Mucosa of gallbladder (tissue), 1 donor: ENCODE data around the gene JAKMIP1. TPM values are rescaled to one million over a fixed set of nuclear protein-coding genes. Genes with fewer than 3 reads are reported as not detected.

Experiments used
- DNase-seq: peaks from one replicate; pipeline ENCODE4 v3.0.0-alpha.2; 2020; ENCODE audit warnings: low spot score
- total RNA-seq: library from RNA; stranded (reverse); gene quantifications from one replicate; pipeline ENCODE4 v1.2.1, GENCODE V29; 2021
- donor health status: DM: no; HTN: no; CAD: no.

Gene JAKMIP1
- total RNA-seq, 1 donor from 2014 or later, result 0.37 TPM

- DNase-seq, result no peak
Measured at GRCh38 chr4:6119507-6120020, 80.8 kb downstream of the JAKMIP1 start.

GRCh38 chr4:6118201-6118600 lies 82.1 kb downstream of the JAKMIP1 start:
- no peak for DNase-seq

DNA sequence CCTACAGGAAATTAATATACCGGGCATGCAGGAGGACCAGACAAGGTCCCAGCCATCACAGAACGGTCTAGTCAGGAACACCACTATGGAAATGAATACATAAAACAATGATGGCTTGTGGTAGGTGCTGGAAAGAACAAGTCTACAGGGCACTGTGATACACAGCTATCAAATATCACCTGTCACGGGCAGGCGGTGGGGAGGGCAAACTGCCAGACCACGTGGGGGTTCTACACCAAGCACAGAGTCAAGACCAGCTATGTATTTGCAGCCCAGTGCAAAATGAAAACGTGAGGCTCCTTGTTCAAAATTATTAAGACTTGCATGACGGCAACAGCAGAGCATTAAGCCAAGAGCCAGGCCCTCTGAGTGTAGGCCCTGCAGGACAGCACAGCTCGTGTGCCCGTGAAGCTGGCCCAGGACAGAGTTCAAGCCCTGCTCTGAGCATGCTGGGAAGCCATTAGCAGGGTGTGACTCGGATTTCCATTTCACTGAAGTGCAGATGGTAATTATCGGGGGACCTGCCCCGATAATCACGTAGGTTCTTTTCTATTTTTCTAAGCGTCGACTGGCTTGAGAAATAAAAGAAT lies 83.6 kb downstream of the JAKMIP1 start:
- no peak for DNase-seq

DNA sequence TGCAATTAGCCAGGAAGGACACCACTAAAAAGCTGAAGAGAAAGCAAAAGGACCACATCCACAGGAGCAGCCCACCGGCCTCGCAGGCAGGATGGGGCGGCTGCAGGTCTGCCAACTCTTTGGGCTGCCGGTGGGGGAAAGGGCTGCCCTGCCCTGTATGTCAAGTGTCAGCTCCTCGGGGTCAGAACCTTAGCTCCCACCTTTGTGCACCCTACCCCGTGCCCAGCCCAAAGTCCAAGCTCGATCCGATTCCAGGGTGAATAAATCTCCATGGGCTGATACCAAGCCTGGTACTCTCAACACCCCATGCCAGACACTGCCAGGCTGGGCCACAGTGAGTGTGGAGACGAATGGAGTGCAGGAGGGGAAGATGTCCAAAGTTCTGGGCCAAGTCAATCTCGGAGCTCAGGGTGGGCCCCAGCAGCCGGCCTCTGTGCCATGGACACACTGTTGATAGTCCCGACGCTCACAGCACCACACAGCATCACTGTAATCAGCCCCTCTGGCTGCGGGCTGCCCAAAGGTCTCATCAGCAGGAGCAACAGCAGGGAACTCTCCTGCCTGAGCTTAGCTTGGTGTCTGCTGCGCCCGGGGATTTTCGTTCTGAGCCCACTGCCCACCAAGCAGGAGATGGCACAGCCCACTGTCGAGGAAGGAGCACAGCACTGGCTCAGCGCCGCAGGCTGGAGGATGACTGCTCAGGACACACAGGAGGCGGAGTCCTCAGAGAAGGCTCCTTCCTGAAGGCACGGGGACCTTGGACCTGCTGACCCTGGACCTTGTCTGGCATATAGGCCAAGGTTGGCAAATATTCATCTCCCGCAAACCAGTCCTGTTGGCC lies 84.4 kb downstream of the JAKMIP1 start:
- DNase-seq, result no peak

DNA sequence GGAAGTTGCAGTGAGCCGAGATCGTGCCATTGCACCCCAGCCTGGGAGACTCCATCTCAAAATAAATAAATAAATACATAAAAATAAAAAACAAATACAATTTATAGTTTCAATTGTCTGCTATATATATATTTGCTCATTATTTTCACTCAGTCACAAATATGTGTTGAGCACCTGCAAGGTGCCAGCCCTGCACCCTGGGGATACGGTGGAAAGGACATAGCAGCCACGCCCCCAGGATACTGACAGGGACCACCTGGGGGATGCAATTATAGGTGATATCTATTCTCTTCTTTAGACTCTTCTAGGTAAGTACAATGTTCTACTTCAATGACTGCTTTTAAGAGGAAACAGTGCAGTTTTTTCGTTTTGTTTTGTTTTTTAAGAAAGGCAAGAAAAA lies 85.0 kb downstream of the JAKMIP1 start:
- DNase-seq, result no peak

- no peak for DNase-seq
Measured at GRCh38 chr4:6114601-6115000, 85.7 kb downstream of the JAKMIP1 start.

GRCh38 chr4:6114181-6114580 lies 86.2 kb downstream of the JAKMIP1 start:
- DNase-seq, result no peak

DNA sequence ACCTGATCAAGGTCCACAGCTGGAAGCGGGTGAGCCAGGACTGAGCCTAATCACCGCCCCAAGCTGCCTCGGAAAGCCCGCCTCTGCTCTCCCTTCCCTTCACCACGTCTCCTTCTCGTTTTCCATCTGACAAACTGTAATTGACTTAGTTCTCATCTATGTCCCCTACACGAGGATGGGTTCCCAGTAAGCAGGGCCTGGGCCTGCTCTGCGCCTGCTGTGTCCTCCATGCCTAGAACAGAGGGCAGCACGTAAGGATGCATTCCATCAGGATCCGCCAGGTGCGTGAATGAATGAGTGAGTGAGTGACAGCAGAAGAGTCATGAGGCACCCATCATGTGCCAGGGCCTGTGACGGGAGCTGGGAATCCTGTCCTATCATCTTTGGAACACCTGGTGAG lies 86.7 kb downstream of the JAKMIP1 start:
- no peak for DNase-seq

DNA sequence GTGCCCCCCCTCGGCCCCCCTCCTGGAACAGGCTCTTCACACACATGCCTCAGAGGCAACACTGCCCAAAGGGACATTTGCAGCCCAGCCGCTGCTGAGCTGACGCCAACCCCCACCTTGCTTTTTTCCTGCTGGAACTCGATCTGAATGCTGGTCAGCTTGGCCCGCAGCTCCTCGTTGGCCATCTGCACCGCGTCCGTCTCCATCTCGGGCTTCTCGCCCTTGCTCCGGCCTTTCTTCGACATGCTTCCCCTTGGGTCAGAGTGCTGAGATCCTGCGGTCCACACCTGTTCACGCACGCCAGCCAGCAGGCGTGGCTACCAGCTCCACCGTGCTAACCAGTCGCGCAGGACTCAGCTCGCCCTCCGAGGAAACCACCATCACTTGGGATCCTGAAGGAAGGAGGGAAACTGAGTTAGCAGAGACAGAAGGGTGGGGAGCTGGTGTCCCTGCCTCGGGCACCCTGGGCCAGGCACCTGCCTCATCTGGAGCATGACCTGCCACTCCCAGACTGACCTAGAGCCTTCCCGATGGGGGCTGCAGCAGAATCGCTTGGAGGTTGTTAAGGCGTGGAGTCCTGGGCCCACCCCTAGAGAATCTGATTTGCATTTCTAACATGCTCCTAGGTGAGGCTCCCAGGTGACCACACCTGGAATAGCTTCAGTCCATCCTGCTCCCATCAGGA lies 87.6 kb downstream of the JAKMIP1 start:
- no peak for DNase-seq

GRCh38 chr4:6111354-6111960 lies 88.9 kb downstream of the JAKMIP1 start:
- DNase-seq, result no peak

GRCh38 chr4:6110681-6111353 lies 89.5 kb downstream of the JAKMIP1 start:
- DNase-seq, result no peak

DNA sequence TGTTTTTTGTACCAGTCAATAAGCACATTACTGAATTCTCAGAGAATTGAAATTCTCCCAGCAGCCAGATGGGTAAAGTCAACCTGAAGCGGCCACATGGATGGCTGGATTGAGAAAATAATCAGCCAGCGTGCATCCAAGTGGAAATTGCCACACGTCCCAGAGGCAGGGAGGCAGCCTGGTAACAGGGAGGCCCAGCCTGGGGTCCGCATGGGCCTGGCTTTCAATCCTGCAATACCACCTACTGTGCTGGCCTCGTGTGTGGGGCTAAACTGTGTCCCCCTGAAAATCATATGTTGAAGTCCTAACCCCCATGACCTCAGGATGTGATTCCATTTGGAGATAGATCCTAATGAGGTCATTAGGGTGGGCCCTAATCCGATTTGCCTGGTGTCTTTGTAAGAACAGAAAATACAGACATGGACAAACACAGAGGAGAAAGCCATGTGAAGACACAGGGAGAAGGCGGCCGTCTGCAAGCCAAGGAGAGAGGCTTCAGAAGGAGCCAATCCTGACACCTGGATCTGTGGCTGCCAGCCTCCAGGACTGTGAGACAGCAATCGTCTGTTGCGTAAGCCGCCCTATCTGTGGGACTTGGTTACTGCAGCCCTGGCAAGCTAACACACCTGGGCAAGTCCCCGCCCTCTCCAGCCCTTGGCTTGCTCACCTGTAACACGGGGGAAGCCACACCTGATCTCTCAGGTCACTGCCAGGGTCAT lies 90.3 kb downstream of the JAKMIP1 start:
- DNase-seq, result no peak

DNA sequence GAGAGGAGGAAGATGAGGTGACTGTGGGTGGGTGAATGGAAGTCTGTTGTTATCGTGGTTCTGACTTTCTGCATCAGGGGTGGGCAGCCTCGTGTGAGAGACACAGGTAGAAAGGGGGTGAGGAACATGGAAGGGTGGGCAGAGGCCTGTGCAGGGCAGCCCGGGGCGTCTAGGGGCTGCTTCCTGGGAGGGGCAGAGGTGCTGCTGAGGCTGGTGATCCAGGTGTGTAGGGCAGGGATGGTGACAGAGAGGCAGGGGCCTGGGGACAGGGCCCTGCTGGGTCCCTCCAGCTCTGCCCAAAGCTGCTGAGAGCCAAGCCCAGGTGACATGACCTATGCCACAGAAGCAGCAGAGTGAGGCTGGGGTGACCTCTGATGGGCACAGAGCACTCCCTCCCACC lies 92.5 kb downstream of the JAKMIP1 start:
- no peak for DNase-seq

DNA sequence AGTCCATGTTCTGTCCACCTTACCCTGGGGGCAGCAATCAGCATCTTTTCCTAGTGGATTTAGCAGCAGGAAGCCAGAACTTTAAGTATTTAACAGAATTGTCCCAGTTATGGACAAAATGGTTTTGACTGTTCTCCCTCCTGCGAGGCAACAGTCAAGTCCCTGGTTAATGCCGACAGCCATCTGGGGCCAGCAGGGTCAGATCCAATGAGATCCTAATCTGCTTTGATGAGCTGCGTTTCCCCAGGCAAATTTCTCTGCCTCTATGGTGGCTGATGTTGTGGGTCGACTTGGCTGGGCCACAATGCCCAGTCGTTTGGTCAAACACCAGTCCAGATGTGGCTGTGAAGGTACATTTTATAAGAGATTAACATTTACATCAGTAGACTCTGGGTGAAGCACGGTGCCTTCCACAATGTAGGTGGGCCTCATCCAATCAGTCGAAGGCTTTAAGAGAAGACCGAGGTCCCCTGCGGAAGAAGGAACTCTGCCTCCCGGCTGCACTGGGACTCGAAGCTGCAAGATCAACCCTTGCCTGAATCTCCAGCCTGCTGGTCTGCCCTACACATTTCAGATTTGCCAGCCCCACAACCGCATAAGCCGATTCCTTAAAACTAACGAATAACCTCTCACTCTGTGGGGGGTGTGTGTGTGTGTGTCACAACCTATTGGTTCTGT lies 93.1 kb downstream of the JAKMIP1 start:
- DNase-seq, result no peak

GRCh38 chr4:6106156-6106555 lies 94.2 kb downstream of the JAKMIP1 start:
- DNase-seq, result no peak

DNA sequence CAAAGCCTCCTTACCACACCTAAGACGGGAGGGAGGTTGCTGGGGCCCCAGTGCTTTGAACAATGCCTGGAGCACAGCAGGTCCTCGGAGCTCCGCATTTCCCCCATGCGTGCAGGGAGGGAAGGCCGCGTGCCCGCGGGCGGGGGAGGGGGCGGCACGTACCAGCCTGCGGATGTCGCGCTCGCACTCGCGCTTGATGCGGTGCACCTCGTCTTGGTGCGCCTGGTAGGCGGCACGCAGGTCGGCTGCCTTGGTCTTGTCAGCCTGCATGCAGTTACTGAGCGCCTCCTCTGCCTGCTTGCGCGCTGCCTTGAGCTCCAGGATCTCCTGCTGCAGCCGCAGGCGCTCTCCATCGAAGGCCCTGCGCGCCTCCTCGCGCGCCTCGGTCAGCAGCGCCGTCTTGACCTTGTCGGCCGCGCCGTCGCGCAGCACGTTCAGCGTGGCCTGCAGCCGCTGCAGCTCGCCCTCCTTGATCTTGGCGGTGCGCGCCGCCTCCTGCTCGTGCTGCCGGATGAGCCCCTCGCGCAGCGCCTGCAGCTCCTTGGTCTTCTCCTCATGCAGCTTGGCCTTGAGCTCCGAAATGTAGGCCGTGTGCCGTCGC lies 94.9 kb downstream of the JAKMIP1 start:
- no peak for DNase-seq

DNA sequence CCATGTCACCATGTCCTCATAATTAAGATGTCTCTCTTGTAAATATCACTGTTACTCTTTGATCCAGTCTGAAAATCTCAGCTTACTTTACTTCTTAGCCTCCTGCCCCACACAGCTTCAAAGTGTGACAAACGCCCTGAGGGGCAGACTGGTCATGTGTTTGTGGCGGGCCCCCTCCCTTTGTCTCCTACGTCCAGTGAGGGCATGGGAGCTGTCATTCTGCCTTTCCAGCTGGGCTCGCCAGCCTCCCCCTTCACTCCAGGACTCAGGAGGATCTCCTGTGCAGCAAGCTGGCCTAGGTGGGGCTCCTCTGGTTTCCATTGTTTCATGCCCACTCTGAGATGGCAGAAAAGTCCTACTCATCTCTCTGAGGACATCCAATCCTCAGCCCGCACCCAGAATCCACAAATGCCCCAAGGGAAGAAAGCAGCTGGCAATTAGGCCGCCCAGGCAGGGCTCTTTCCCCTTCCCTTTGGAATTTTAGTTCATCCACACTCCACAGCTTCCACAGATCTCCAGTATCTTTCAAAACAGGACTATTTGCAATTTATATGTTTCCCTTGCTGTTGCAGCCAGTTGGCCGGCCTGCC lies 95.7 kb downstream of the JAKMIP1 start:
- no peak for DNase-seq

DNA sequence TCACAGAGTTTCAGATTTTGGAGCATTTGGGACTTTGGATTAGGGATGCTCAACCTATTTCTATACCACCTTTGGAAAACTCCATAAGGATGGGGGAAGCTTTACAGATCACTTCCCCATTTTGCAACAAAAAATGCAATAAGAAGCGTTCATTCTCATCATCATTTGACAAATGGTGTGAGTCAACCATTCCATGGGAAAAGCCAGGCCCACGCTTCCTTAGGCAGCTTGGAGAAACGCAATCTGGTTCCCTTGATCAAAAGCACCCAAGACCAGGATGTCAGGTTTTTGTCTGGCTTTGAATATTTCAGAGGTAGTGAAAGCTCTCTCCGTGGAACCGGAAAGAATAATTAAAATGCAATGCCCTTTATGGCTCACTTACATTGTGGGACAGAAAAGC lies 102.8 kb downstream of the JAKMIP1 start:
- DNase-seq, result no peak

DNA sequence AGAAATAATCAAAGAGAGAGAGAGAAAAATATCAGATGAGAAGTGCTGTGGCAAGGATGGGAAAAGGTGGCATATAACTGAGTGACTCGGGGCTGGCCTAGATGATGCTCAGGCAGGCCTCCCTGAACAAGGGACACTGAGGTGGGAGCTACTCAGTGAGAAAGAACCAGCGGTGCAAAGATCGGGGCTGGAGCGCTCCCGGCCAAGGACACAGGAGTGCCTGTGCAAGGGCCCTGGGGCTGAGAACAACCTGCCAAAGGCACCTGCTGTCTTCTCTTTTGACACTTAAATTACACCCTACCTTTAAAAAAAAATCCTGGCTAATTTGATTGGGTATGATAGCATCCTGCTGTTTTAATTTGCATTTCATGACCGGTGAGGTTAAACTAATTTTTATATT lies 104.5 kb downstream of the JAKMIP1 start:
- DNase-seq, result no peak
